Keratinocyte (primary cell): ENCODE data around the gene OR4E1. TPM values are rescaled to one million over a fixed set of nuclear protein-coding genes. Genes with fewer than 3 reads are reported as not detected.

ENCODE experiments used
- DNase-seq: peaks from one replicate; pipeline ENCODE4 v3.0.0-alpha.2; 2011; ENCODE audit warnings: low read depth, missing footprints, low spot score
- FAIRE-seq: peaks from 2 replicates; lab custom pipeline; 2011; peaks lifted over from hg19 to GRCh38; lab: Jason Lieb, UNC
- H2AFZ ChIP-seq: 2 replicates; pipeline ENCODE4 v1.6.0; 2012; ENCODE audit warnings: low read length, control low read depth, inconsistent platforms; ENCODE audit not compliant: control insufficient read depth
- H3K27ac ChIP-seq: 2 replicates; pipeline ENCODE4 v1.5.1; 2011; ENCODE audit warnings: low read length; ENCODE audit not compliant: control insufficient read depth, insufficient read depth
- H3K27me3 ChIP-seq: 3 replicates; pipeline ENCODE4 v1.6.0; 2011; ENCODE audit warnings: low read length; ENCODE audit not compliant: control insufficient read depth, insufficient read depth; ENCODE audit errors: extremely low read depth
- H3K36me3 ChIP-seq, 2 experiments: 2 replicates in 1 of 2; 3 replicates in 1 of 2; pipeline ENCODE4 v1.5.1; 2011; ENCODE audit warnings: low read length in 2 of 2, mild to moderate bottlenecking in 1 of 2; ENCODE audit not compliant: control insufficient read depth in 2 of 2, insufficient read depth in 2 of 2; ENCODE audit errors: extremely low read depth in 1 of 2
- H3K4me1 ChIP-seq: 3 replicates; pipeline ENCODE4 v1.5.1; 2011; ENCODE audit warnings: low read length; ENCODE audit not compliant: control insufficient read depth, insufficient read depth; ENCODE audit errors: extremely low read depth
- H3K4me2 ChIP-seq: 3 replicates; pipeline ENCODE4 v1.6.0; 2011; ENCODE audit warnings: low read depth, low read length; ENCODE audit not compliant: control insufficient read depth, insufficient read depth; ENCODE audit errors: extremely low read depth
- H3K4me3 ChIP-seq, 3 experiments: fragments of 200-600 bp in 1 of 3; sonication (generic) in 1 of 3; 2 replicates in 2 of 3; 3 replicates in 1 of 3; pipeline ENCODE4 v1.5.1; 2011 to 2016; ENCODE audit warnings: low read length in 3 of 3, mild to moderate bottlenecking in 3 of 3, control low read depth in 2 of 3, inconsistent platforms in 1 of 3, low read depth in 1 of 3, mixed read lengths in 1 of 3, mixed run types in 1 of 3, moderate library complexity in 1 of 3; ENCODE audit not compliant: control insufficient read depth in 2 of 3, insufficient read depth in 2 of 3; ENCODE audit errors: extremely low read depth in 1 of 3
- H3K79me2 ChIP-seq: 2 replicates; pipeline ENCODE4 v1.6.0; 2012; ENCODE audit warnings: low read length; ENCODE audit not compliant: control insufficient read depth, insufficient read depth
- H3K9ac ChIP-seq: 3 replicates; pipeline ENCODE4 v1.6.0; 2011; ENCODE audit warnings: low read length; ENCODE audit not compliant: control insufficient read depth, insufficient read depth; ENCODE audit errors: extremely low read depth
- H3K9me1 ChIP-seq: 3 replicates; pipeline ENCODE4 v1.6.0; 2011; ENCODE audit warnings: low read length; ENCODE audit not compliant: control insufficient read depth, insufficient read depth; ENCODE audit errors: extremely low read depth
- H3K9me3 ChIP-seq: 2 replicates; pipeline ENCODE4 v1.5.1; 2012; ENCODE audit warnings: low read depth, low read length; ENCODE audit not compliant: control insufficient read depth
- H4K20me1 ChIP-seq: 3 replicates; pipeline ENCODE4 v1.6.0; 2011; ENCODE audit warnings: low read length; ENCODE audit not compliant: control insufficient read depth, insufficient read depth; ENCODE audit errors: extremely low read depth
- CTCF ChIP-seq, 3 experiments: IDR thresholded peaks in 1 of 3; conservative IDR thresholded peaks in 1 of 3; optimal IDR thresholded peaks in 1 of 3; 2 replicates in 2 of 3; 3 replicates in 1 of 3; pipeline versions ENCODE3 to v1.5.1; 2011; ENCODE audit warnings: low read length in 3 of 3, mild to moderate bottlenecking in 3 of 3, moderate library complexity in 2 of 3, control low read depth in 1 of 3, inconsistent platforms in 1 of 3; ENCODE audit not compliant: insufficient read depth in 2 of 3; ENCODE audit errors: extremely low read depth in 1 of 3
- EZH2 ChIP-seq: IDR thresholded peaks from one replicate; pipeline ENCODE4 v1.6.1; 2012; ENCODE audit warnings: inconsistent platforms, mild to moderate bottlenecking, low read length, moderate library complexity
- dilution Hi-C: fragments of 300-500 bp; cut with MboI; formaldehyde crosslinking; loops from one replicate; pipeline ENCODE4 v1.7.0; 2020; ENCODE audit warnings: low sequenced_read_pairs; ENCODE audit not compliant: extremely low pct_ligation_motif_present
- polyA plus RNA-seq, 5 experiments: library from polyadenylated mRNA; depleted of rRNA in 3 of 5; stranded (reverse) in 3 of 5; stranded (forward) in 1 of 5; unstranded in 1 of 5; fragments of >200 nt; gene quantifications; 1 replicate in 1 of 5; 2 replicates in 3 of 5; 3 replicates in 1 of 5; pipeline versions ENCODE4 v1.2.1 to v1.2.3, GENCODE V29; 2011 to 2012; ENCODE audit warnings: missing spikeins in 2 of 5, low read depth in 1 of 5, low replicate concordance in 1 of 5

The OR4E1 gene
- polyA plus RNA-seq, 1 donor (not counting 4 experiments of a cell fraction or from before 2014, with no cell fraction given) = not detected

- TF ChIP-seq CTCF (optimal IDR thresholded peaks at IDR 0.05 in 1 of 3, IDR thresholded peaks at IDR 0.05 in 1 of 3, conservative IDR thresholded peaks at IDR 0.05 in 1 of 3; ENCODE audit: extremely low read depth in 1 of 3, insufficient read depth in 2 of 3, low read length in 3 of 3) = no peak
- TF ChIP-seq EZH2 = no peak
- dilution Hi-C loops = no loop called here
Observed at GRCh38 chr14:21694425-21694824, 20.8 kb upstream of the OR4E1 start.

GRCh38 chr14:21686468-21686867 lies 12.8 kb upstream of the OR4E1 start:
- FAIRE-seq = no peak

More at GRCh38 chr14:21694425-21694824, 20.8 kb upstream of the OR4E1 start:
- no peak overlapping the region for H3K4me3 ChIP-seq
- no peaks in the 10 kb centered on the region for H3K36me3 ChIP-seq
- no peaks in the 10 kb centered on the region for H3K79me2 ChIP-seq
- no peak for FAIRE-seq
- no peaks in the 10 kb centered on the region for H4K20me1 ChIP-seq
- H2AFZ ChIP-seq = no peak overlapping the region
- no peak overlapping the region for H3K9ac ChIP-seq
- no peak overlapping the region for H3K27ac ChIP-seq
- H3K4me1 ChIP-seq = no peaks in the 10 kb centered on the region
- H3K4me2 ChIP-seq = no peak overlapping the region
- H3K9me3 ChIP-seq = no peaks in the 10 kb centered on the region
- no peak for DNase-seq
- H3K9me1 ChIP-seq = no peaks in the 10 kb centered on the region
- H3K27me3 ChIP-seq = no peaks in the 10 kb centered on the region

More at GRCh38 chr14:21686468-21686867, 12.8 kb upstream of the OR4E1 start:
- Histone ChIP-seq H4K20me1 (no peaks in the 10 kb centered on the region), H3K4me1 (no peaks in the 10 kb centered on the region), H3K4me3 (no peak overlapping the region), H3K9ac (no peak overlapping the region), H3K9me3 (no peaks in the 10 kb centered on the region), H3K4me2 (no peak overlapping the region), H3K36me3 (no peaks in the 10 kb centered on the region), H3K27ac (no peak overlapping the region), H3K27me3 (no peaks in the 10 kb centered on the region), H3K9me1 (no peaks in the 10 kb centered on the region), H2AFZ (no peak overlapping the region), H3K79me2 (no peaks in the 10 kb centered on the region)
- TF ChIP-seq EZH2 = no peak
- TF ChIP-seq CTCF (optimal IDR thresholded peaks at IDR 0.05 in 1 of 3, IDR thresholded peaks at IDR 0.05 in 1 of 3, conservative IDR thresholded peaks at IDR 0.05 in 1 of 3; ENCODE audit: extremely low read depth in 1 of 3, insufficient read depth in 2 of 3, low read length in 3 of 3) = no peak
- DNase-seq = no peak
- dilution Hi-C loops = no loop called here
